MG63 (cell line): Measurements from ENCODE around the gene ANO7. TPM values are rescaled to one million over a fixed set of nuclear protein-coding genes. Genes with fewer than 3 reads are reported as not detected.

ENCODE experiments used
- DNase-seq: peaks from one replicate; pipeline ENCODE4 v3.0.0-alpha.2; 2020
- H3K27me3 ChIP-seq: fragments of 250-450 bp; sonication (Bioruptor Pico); 2 replicates; pipeline ENCODE4 v1.5.1; 2020; ENCODE audit warnings: mild to moderate bottlenecking, moderate library complexity
- H3K36me3 ChIP-seq: fragments of 250-450 bp; sonication (Bioruptor Pico); 2 replicates; pipeline ENCODE4 v1.5.1; 2020; ENCODE audit warnings: mild to moderate bottlenecking, moderate library complexity
- H3K4me3 ChIP-seq: fragments of 250-450 bp; sonication (Bioruptor Pico); 2 replicates; pipeline ENCODE4 v1.5.1; 2020; ENCODE audit warnings: mild to moderate bottlenecking, moderate library complexity
- H3K9me3 ChIP-seq: fragments of 250-450 bp; sonication (Bioruptor Pico); 2 replicates; pipeline ENCODE4 v1.5.1; 2020; ENCODE audit warnings: mild to moderate bottlenecking, moderate library complexity
- total RNA-seq: library from RNA; depleted of rRNA; stranded (reverse); fragments of >200 nt; shearing (Covaris generic); gene quantifications from 2 replicates; pipeline ENCODE4 v1.2.3, GENCODE V29; 2014; ENCODE audit warnings: low replicate concordance

Gene ANO7
- total RNA-seq, 1 experiment from 2014 or later, result 0.10 TPM

GRCh38 chr2:241239552-241240202 is 51.2 kb downstream of the ANO7 start:
- Histone ChIP-seq H3K9me3 (no peaks in the 10 kb centered on the region), H3K4me3 (no peak overlapping the region), H3K27me3 (no peaks in the 10 kb centered on the region), H3K36me3 (peaks cover 94% of the 10 kb centered on the region)
- DNase-seq, result no peak

- DNase-seq, result no peak
- no peak overlapping the region for H3K4me3 ChIP-seq
- no peaks in the 10 kb centered on the region for H3K27me3 ChIP-seq
- H3K9me3 ChIP-seq, result no peaks in the 10 kb centered on the region
- peaks cover 94% of the 10 kb centered on the region for H3K36me3 ChIP-seq
These were observed 52.0 kb downstream of the ANO7 start for GRCh38 chr2:241240320-241241004.

- Histone ChIP-seq H3K9me3 (no peaks in the 10 kb centered on the region), H3K27me3 (no peaks in the 10 kb centered on the region), H3K36me3 (peaks cover 94% of the 10 kb centered on the region), H3K4me3 (no peak overlapping the region)
- no peak for DNase-seq
These were observed 53.2 kb downstream of the ANO7 start for GRCh38 chr2:241241669-241242068.

- no peak overlapping the region for H3K4me3 ChIP-seq
- no peaks in the 10 kb centered on the region for H3K27me3 ChIP-seq
- DNase-seq, result no peak
- no peaks in the 10 kb centered on the region for H3K9me3 ChIP-seq
- H3K36me3 ChIP-seq, result peaks cover 96% of the 10 kb centered on the region
These were observed 53.8 kb downstream of the ANO7 start for GRCh38 chr2:241242306-241242705.

GRCh38 chr2:241244368-241244767 is 55.9 kb downstream of the ANO7 start:
- DNase-seq, result no peak
- peaks cover 97% of the 10 kb centered on the region for H3K36me3 ChIP-seq
- no peak overlapping the region for H3K4me3 ChIP-seq
- no peaks in the 10 kb centered on the region for H3K27me3 ChIP-seq
- H3K9me3 ChIP-seq, result no peaks in the 10 kb centered on the region

- Histone ChIP-seq H3K36me3 (peaks cover 100% of the 10 kb centered on the region), H3K4me3 (no peak overlapping the region), H3K27me3 (no peaks in the 10 kb centered on the region), H3K9me3 (no peaks in the 10 kb centered on the region)
- no peak for DNase-seq
These were observed 59.8 kb downstream of the ANO7 start for GRCh38 chr2:241248289-241248688.

GRCh38 chr2:241248897-241249296 is 60.4 kb downstream of the ANO7 start:
- peaks cover 100% of the 10 kb centered on the region for H3K36me3 ChIP-seq
- H3K9me3 ChIP-seq, result no peaks in the 10 kb centered on the region
- H3K27me3 ChIP-seq, result no peaks in the 10 kb centered on the region
- H3K4me3 ChIP-seq, result no peak overlapping the region
- no peak for DNase-seq

GRCh38 chr2:241249654-241250053 is 61.2 kb downstream of the ANO7 start:
- no peak for DNase-seq
- Histone ChIP-seq H3K36me3 (peaks cover 100% of the 10 kb centered on the region), H3K9me3 (no peaks in the 10 kb centered on the region), H3K4me3 (no peak overlapping the region), H3K27me3 (no peaks in the 10 kb centered on the region)

GRCh38 chr2:241252778-241253475 is 64.5 kb downstream of the ANO7 start:
- Histone ChIP-seq H3K36me3 (peaks cover 100% of the 10 kb centered on the region), H3K27me3 (no peaks in the 10 kb centered on the region), H3K9me3 (no peaks in the 10 kb centered on the region), H3K4me3 (no peak overlapping the region)
- no peak for DNase-seq

- no peaks in the 10 kb centered on the region for H3K27me3 ChIP-seq
- DNase-seq, result no peak
- peaks cover 98% of the 10 kb centered on the region for H3K36me3 ChIP-seq
- H3K4me3 ChIP-seq, result no peak overlapping the region
- no peaks in the 10 kb centered on the region for H3K9me3 ChIP-seq
These were observed 66.5 kb downstream of the ANO7 start for GRCh38 chr2:241254904-241255351.

GRCh38 chr2:241255542-241256167 is 67.2 kb downstream of the ANO7 start:
- Histone ChIP-seq H3K27me3 (no peaks in the 10 kb centered on the region), H3K36me3 (peaks cover 98% of the 10 kb centered on the region), H3K9me3 (no peaks in the 10 kb centered on the region), H3K4me3 (no peak overlapping the region)
- no peak for DNase-seq

GRCh38 chr2:241256168-241256545 is 67.7 kb downstream of the ANO7 start:
- H3K36me3 ChIP-seq, result peaks cover 96% of the 10 kb centered on the region
- no peak for DNase-seq
- H3K4me3 ChIP-seq, result no peak overlapping the region
- H3K9me3 ChIP-seq, result no peaks in the 10 kb centered on the region
- no peaks in the 10 kb centered on the region for H3K27me3 ChIP-seq

- no peaks in the 10 kb centered on the region for H3K27me3 ChIP-seq
- DNase-seq, result no peak
- no peak overlapping the region for H3K4me3 ChIP-seq
- H3K9me3 ChIP-seq, result no peaks in the 10 kb centered on the region
- H3K36me3 ChIP-seq, result peaks cover 96% of the 10 kb centered on the region
These were observed 69.0 kb downstream of the ANO7 start for GRCh38 chr2:241257419-241258032.

- peaks cover 96% of the 10 kb centered on the region for H3K36me3 ChIP-seq
- no peaks in the 10 kb centered on the region for H3K9me3 ChIP-seq
- no peak overlapping the region for H3K4me3 ChIP-seq
- DNase-seq, result no peak
- no peaks in the 10 kb centered on the region for H3K27me3 ChIP-seq
These were observed 70.2 kb downstream of the ANO7 start for GRCh38 chr2:241258505-241259280.

- H3K27me3 ChIP-seq, result no peaks in the 10 kb centered on the region
- DNase-seq, result no peak
- no peaks in the 10 kb centered on the region for H3K9me3 ChIP-seq
- peaks cover 96% of the 10 kb centered on the region for H3K36me3 ChIP-seq
- no peak overlapping the region for H3K4me3 ChIP-seq
These were observed 72.4 kb downstream of the ANO7 start for GRCh38 chr2:241260911-241261310.

GRCh38 chr2:241261628-241262027 is 73.2 kb downstream of the ANO7 start:
- peaks cover 96% of the 10 kb centered on the region for H3K36me3 ChIP-seq
- H3K4me3 ChIP-seq, result no peak overlapping the region
- no peaks in the 10 kb centered on the region for H3K27me3 ChIP-seq
- no peaks in the 10 kb centered on the region for H3K9me3 ChIP-seq
- no peak for DNase-seq
